Measurements from ENCODE around the gene TIMM10B. TPM values are rescaled to one million over a fixed set of nuclear protein-coding genes. Genes with fewer than 3 reads are reported as not detected.

The TIMM10B gene
- total and polyA plus RNA-seq, 2 of the 13 experiments (the other 11 are each of a cell fraction or from before 2014, with no cell fraction given) = 34.9 to 39.5 TPM

DNA sequence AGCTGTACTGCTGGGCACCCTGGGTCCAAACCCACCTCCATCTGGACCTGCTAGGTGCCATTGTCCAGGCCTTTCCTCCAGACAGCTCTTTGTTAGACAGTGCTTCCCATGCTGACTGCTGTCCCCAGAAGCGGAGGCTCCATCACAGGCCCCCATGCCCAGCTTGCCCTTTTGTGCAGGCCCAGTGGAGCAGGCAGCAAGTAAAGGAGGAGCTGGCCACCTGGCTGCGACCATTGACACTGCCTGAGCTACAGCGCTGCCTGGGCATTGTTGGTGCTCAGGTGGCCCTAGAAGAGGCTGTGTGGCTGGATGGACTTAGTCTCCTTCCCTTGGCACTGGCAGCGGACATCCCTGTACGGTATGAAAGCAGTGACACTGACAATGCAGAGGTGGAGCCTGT is 17.2 kb downstream of the TIMM10B start:
- Histone ChIP-seq H3K27ac (ENCODE audit: extremely low read length, insufficient read depth, low read length) (no peak overlapping the region), H3K4me2 (ENCODE audit: low read depth, low read length) (no peak overlapping the region), H3K9ac (ENCODE audit: insufficient read depth, low read depth, low read length) (no peak overlapping the region), H2AFZ (ENCODE audit: low read length) (no peak overlapping the region), H3K4me3 (replicated peaks in 1 of 3; ENCODE audit: insufficient read depth in 1 of 3, low read depth in 2 of 3, low read length in 3 of 3) (no peak overlapping the region), H3K4me1 (ENCODE audit: insufficient read depth, low read length) (no peaks in the 10 kb centered on the region), H3K27me3 (ENCODE audit: control insufficient read depth in 1 of 2, insufficient read depth in 2 of 2, low read length in 2 of 2) (no peaks in the 10 kb centered on the region), H4K20me1 (ENCODE audit: insufficient read depth, low read length) (no peaks in the 10 kb centered on the region), H3K9me3 (ENCODE audit: low read length) (no peaks in the 10 kb centered on the region), H3K79me2 (ENCODE audit: insufficient read depth, low read length) (no peaks in the 10 kb centered on the region), H3K36me3 (replicated peaks in 1 of 2; ENCODE audit: control insufficient read depth in 1 of 2, insufficient read depth in 2 of 2, low read length in 2 of 2) (peaks cover 6 to 23% of the 10 kb centered on the region in 2 experiments; a peak in 4 of 5 replicates)
- ChIA-PET CTCF (ENCODE audit: low intra/inter-chr PET ratio, low total read pairs) (no interaction called here), POLR2A (no interaction called here)
- BruUV-seq (replicated peaks) = no TSS peak
- WGBS (ENCODE audit: low lambda C conversion rate) = 96% methylated on average over 4 of the region's 5 CpGs
- TF ChIP-seq BRD4 (CRISPR knock-in tag; IDR thresholded peaks at IDR 0.05) (no peak), JDP2 (CRISPR knock-in tag; IDR thresholded peaks at IDR 0.05; ENCODE audit: borderline replicate concordance) (no peak), ZNF614 (CRISPR knock-in tag; IDR thresholded peaks at IDR 0.05; ENCODE audit: borderline replicate concordance) (no peak), ZNF124 (CRISPR knock-in tag; IDR thresholded peaks at IDR 0.05) (no peak), ZNF607 (CRISPR knock-in tag; IDR thresholded peaks at IDR 0.05; ENCODE audit: borderline replicate concordance) (no peak), ZNF333 (CRISPR knock-in tag; IDR thresholded peaks at IDR 0.05; ENCODE audit: borderline replicate concordance) (no peak), KLF11 (CRISPR knock-in tag; IDR thresholded peaks at IDR 0.05) (no peak), MIER3 (CRISPR knock-in tag; IDR thresholded peaks at IDR 0.05; ENCODE audit: borderline replicate concordance) (no peak), CCDC6 (CRISPR knock-in tag; IDR thresholded peaks at IDR 0.05) (no peak), MEIS1 (CRISPR knock-in tag; IDR thresholded peaks at IDR 0.05; ENCODE audit: borderline replicate concordance) (no peak), SMAD1 (CRISPR knock-in tag; IDR thresholded peaks at IDR 0.05; ENCODE audit: borderline replicate concordance, low read depth) (no peak), ZNF891 (CRISPR knock-in tag; IDR thresholded peaks at IDR 0.05) (no peak), ZNF724P (CRISPR knock-in tag; IDR thresholded peaks at IDR 0.05; ENCODE audit: borderline replicate concordance) (no peak)
- TF ChIP-seq, protein P1, sequence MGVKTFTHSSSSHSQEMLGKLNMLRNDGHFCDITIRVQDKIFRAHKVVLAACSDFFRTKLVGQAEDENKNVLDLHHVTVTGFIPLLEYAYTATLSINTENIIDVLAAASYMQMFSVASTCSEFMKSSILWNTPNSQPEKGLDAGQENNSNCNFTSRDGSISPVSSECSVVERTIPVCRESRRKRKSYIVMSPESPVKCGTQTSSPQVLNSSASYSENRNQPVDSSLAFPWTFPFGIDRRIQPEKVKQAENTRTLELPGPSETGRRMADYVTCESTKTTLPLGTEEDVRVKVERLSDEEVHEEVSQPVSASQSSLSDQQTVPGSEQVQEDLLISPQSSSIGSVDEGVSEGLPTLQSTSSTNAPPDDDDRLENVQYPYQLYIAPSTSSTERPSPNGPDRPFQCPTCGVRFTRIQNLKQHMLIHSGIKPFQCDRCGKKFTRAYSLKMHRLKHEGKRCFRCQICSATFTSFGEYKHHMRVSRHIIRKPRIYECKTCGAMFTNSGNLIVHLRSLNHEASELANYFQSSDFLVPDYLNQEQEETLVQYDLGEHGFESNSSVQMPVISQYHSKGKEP (CRISPR knock-in tag; IDR thresholded peaks at IDR 0.05) = no peak
- TF ChIP-seq, protein P2, sequence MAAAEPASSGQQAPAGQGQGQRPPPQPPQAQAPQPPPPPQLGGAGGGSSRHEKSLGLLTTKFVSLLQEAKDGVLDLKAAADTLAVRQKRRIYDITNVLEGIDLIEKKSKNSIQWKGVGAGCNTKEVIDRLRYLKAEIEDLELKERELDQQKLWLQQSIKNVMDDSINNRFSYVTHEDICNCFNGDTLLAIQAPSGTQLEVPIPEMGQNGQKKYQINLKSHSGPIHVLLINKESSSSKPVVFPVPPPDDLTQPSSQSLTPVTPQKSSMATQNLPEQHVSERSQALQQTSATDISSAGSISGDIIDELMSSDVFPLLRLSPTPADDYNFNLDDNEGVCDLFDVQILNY (CRISPR knock-in tag; conservative IDR thresholded peaks at IDR 0.05) = no peak
- intact Hi-C loops (cut with micrococcal nuclease; ENCODE audit: unreplicated experiment) (no loop called here), in situ Hi-C loops (cut with HindIII; ENCODE audit: extremely low pct_ligation_motif_present, low pct_unique_long_range_greater_than_20kb) (no loop called here)
- peak; percentile 27; the same call in 2 of the 3 replicates for ATAC-seq
- no peak for FAIRE-seq
- DNase-seq (ENCODE audit: low spot score) = no peak
